Measurements from ENCODE around the gene NAA60. TPM values are rescaled to one million over a fixed set of nuclear protein-coding genes. Genes with fewer than 3 reads are reported as not detected.

NAA60 gene
- total and polyA plus RNA-seq, 2 of the 13 experiments (the other 11 are each of a cell fraction or from before 2014, with no cell fraction given): 14.7 to 32.0 TPM

- Histone ChIP-seq H3K27me3 (ENCODE audit: control insufficient read depth in 1 of 2, insufficient read depth in 2 of 2, low read length in 2 of 2) (no peaks in the 10 kb centered on the region), H3K9me3 (ENCODE audit: low read length) (no peaks in the 10 kb centered on the region), H4K20me1 (ENCODE audit: insufficient read depth, low read length) (no peaks in the 10 kb centered on the region), H3K36me3 (replicated peaks in 1 of 2; ENCODE audit: control insufficient read depth in 1 of 2, insufficient read depth in 2 of 2, low read length in 2 of 2) (peaks cover 10 to 42% of the 10 kb centered on the region in 2 experiments), H3K27ac (ENCODE audit: extremely low read length, insufficient read depth, low read length) (no peak overlapping the region), H2AFZ (ENCODE audit: low read length) (no peak overlapping the region), H3K9ac (ENCODE audit: insufficient read depth, low read depth, low read length) (no peak overlapping the region), H3K4me1 (ENCODE audit: insufficient read depth, low read length) (peaks cover 18% of the 10 kb centered on the region), H3K4me2 (ENCODE audit: low read depth, low read length) (no peak overlapping the region), H3K79me2 (ENCODE audit: insufficient read depth, low read length) (no peaks in the 10 kb centered on the region), H3K4me3 (replicated peaks in 1 of 3; ENCODE audit: insufficient read depth in 1 of 3, low read depth in 2 of 3, low read length in 3 of 3) (no peak overlapping the region)
- CTCF ChIA-PET (ENCODE audit: low intra/inter-chr PET ratio, low total read pairs): no interaction called here
- no peak for ATAC-seq
- POLR2A ChIA-PET: no interaction called here
- DNase-seq (ENCODE audit: low spot score): no peak
- in situ Hi-C loops (cut with HindIII; ENCODE audit: extremely low pct_ligation_motif_present, low pct_unique_long_range_greater_than_20kb): no loop called here
- no TSS peak for BruUV-seq (replicated peaks)
- intact Hi-C loops (cut with micrococcal nuclease; ENCODE audit: unreplicated experiment): no loop called here
- FAIRE-seq: no peak
- TF ChIP-seq ZNF574 (CRISPR knock-in tag; IDR thresholded peaks at IDR 0.05): no peak
- TF ChIP-seq JUNB (CRISPR knock-in tag; IDR thresholded peaks at IDR 0.05; ENCODE audit: borderline replicate concordance): no peak
- no peak for TF ChIP-seq ELF1 (CRISPR knock-in tag; IDR thresholded peaks at IDR 0.05)
- 91% methylated on average over 6 of the region's 6 CpGs for WGBS (ENCODE audit: low lambda C conversion rate)
Observed at GRCh38 chr16:3518292-3518985, 75.0 kb downstream of the NAA60 start.

GRCh38 chr16:3518986-3519348 lies 75.5 kb downstream of the NAA60 start:
- Histone ChIP-seq H3K4me3 (replicated peaks in 1 of 3; ENCODE audit: insufficient read depth in 1 of 3, low read depth in 2 of 3, low read length in 3 of 3) (no peak overlapping the region), H3K4me2 (ENCODE audit: low read depth, low read length) (no peak overlapping the region), H4K20me1 (ENCODE audit: insufficient read depth, low read length) (no peaks in the 10 kb centered on the region), H3K27me3 (ENCODE audit: control insufficient read depth in 1 of 2, insufficient read depth in 2 of 2, low read length in 2 of 2) (no peaks in the 10 kb centered on the region), H3K9ac (ENCODE audit: insufficient read depth, low read depth, low read length) (no peak overlapping the region), H3K9me3 (ENCODE audit: low read length) (no peaks in the 10 kb centered on the region), H3K4me1 (ENCODE audit: insufficient read depth, low read length) (peaks cover 17% of the 10 kb centered on the region), H2AFZ (ENCODE audit: low read length) (no peak overlapping the region), H3K36me3 (replicated peaks in 1 of 2; ENCODE audit: control insufficient read depth in 1 of 2, insufficient read depth in 2 of 2, low read length in 2 of 2) (peaks cover 12 to 42% of the 10 kb centered on the region in 2 experiments), H3K79me2 (ENCODE audit: insufficient read depth, low read length) (no peaks in the 10 kb centered on the region), H3K27ac (ENCODE audit: extremely low read length, insufficient read depth, low read length) (no peak overlapping the region)
- FAIRE-seq: no peak
- in situ Hi-C loops (cut with HindIII; ENCODE audit: extremely low pct_ligation_motif_present, low pct_unique_long_range_greater_than_20kb): no loop called here
- DNase-seq (ENCODE audit: low spot score): no peak
- no peak for ATAC-seq
- ChIA-PET CTCF (ENCODE audit: low intra/inter-chr PET ratio, low total read pairs) (no interaction called here), POLR2A (no interaction called here)
- intact Hi-C loops (cut with micrococcal nuclease; ENCODE audit: unreplicated experiment): no loop called here
- WGBS (ENCODE audit: low lambda C conversion rate): 100% methylated on average over 7 of the region's 8 CpGs
- BruUV-seq (replicated peaks): no TSS peak
- TF ChIP-seq ZBTB46 (CRISPR knock-in tag; IDR thresholded peaks at IDR 0.05; ENCODE audit: borderline replicate concordance) (no peak), SP140L (CRISPR knock-in tag; IDR thresholded peaks at IDR 0.05; ENCODE audit: borderline replicate concordance) (no peak), PLRG1 (conservative IDR thresholded peaks at IDR 0.05) (no peak), AFF4 (CRISPR knock-in tag; IDR thresholded peaks at IDR 0.05) (no peak), ETS1 (CRISPR knock-in tag; IDR thresholded peaks at IDR 0.05) (no peak)
